ENCODE measurements around the gene SLC22A7. TPM values are rescaled to one million over a fixed set of nuclear protein-coding genes. Genes with fewer than 3 reads are reported as not detected.

Gene SLC22A7
- total RNA-seq, 1 experiment from 2014 or later = not detected

- in situ Hi-C loops (cut with HindIII; ENCODE audit: low pct_unique_long_range_greater_than_20kb, low sequenced_read_pairs) = no loop called here
- no peak for DNase-seq (ENCODE audit: low read depth)
Observed at GRCh38 chr6:43277643-43278523, 20.2 kb upstream of the SLC22A7 start.

DNA sequence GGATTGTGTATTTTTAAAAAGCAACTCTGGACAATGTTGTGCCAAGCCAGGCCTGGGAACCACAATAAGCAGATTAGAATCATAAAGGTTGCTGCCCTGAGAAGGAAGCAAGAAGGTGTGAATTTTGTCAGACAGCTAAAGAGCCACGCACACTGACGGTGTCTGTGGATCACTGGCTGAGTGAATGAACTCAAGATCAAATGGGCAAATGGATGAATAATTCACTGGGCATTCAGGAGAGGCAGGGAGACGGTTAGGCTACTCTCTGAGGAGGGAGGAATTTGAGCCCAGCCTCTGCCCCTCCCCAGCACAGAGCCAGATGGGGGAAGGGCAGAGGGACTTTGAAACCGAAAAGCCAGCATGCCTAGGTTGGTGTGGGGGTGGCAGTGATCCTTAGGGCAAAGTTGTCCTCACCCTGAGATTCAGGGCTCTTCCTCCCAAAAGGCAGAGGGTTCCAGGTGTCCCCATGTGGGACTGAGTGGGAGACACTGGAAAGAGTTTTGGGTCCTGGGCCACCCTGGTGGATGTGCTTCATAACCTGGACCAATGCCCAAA is 19.5 kb upstream of the SLC22A7 start:
- peak; percentile 55 for DNase-seq (ENCODE audit: low read depth)
- in situ Hi-C loops (cut with HindIII; ENCODE audit: low pct_unique_long_range_greater_than_20kb, low sequenced_read_pairs) = no loop called here

DNA sequence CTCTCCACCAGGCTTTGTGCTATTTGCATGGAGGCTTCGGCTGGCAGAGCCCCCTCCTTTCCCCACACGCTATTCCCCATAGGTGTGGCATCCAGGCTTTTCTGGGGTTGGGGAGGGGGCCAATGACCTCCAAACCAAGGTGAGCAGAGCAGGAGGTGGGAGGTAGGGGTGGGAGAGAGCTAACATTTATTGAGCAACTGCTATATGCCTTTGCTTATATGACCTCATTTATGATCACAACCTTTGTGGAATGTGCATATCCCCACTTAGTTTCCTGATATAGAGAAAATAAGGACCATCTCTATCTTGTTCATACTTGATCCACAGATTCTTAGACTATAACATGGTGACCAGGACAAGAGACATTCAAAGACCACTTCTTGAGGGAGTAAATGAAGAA is 17.8 kb upstream of the SLC22A7 start:
- in situ Hi-C loops (cut with HindIII; ENCODE audit: low pct_unique_long_range_greater_than_20kb, low sequenced_read_pairs) = no loop called here
- DNase-seq (ENCODE audit: low read depth) = no peak

DNA sequence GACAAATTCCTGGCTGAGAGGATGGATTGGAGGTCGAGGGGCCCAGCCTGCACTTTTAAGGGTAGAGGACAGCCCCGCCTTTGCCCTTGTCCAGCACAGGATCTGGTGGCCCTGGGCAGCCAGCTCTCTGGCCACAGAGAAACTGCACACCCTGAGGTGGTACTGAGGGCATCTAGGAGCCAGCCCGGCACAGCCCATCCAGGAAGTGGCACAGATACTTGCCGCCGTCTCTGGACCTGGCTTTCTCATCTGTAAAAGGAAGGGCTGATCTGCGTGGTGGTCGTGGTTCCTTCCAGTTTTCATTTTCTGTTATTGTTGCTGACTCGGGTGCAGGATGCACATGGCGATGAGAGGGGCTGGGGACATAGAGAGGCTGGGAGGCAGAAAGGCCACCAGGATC is 16.0 kb upstream of the SLC22A7 start:
- in situ Hi-C loops (cut with HindIII; ENCODE audit: low pct_unique_long_range_greater_than_20kb, low sequenced_read_pairs) = no loop called here
- DNase-seq (ENCODE audit: low read depth) = no peak

DNA sequence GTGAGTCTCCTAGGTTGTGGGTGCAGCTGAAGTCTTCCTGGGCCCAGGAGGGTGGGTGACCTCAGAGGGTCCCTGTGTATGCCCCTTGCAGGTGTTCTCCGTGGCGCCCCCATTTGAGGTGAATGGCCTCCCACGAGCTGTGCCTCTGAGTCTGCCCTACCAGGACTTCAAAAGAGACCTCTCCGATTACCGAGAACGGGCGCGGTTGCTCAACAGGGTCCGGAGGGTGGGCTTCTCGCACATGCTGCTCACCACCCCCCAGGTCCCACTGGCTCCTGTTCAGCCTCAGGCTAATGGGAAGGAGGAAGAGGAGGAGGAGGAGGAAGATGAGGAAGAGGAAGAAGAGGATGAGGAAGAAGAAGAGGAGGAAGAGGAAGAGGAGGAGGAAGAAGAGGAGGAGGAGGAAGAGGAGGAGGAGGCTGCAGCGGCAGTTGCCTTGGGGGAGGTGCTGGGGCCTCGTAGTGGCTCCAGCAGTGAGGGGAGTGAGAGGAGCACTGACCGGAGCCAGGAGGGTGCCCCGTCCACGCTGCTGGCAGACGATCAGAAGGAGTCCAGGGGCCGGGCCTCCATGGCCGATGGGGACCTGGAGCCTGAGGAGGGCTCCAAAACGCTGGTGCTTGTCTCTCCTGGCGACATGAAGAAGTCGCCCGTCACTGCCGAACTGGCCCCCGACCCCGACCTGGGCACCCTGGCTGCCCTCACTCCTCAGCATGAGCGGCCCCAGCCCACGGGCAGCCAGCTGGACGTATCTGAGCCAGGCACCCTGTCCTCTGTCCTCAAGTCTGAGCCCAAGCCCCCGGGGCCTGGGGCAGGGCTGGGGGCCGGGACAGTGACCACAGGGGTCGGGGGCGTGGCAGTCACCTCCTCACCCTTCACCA is 15.2 kb upstream of the SLC22A7 start:
- in situ Hi-C loops (cut with HindIII; ENCODE audit: low pct_unique_long_range_greater_than_20kb, low sequenced_read_pairs) = no loop called here
- no peak for DNase-seq (ENCODE audit: low read depth)

GRCh38 chr6:43283514-43283901 is 14.6 kb upstream of the SLC22A7 start:
- no peak for DNase-seq (ENCODE audit: low read depth)
- in situ Hi-C loops (cut with HindIII; ENCODE audit: low pct_unique_long_range_greater_than_20kb, low sequenced_read_pairs) = no loop called here

- in situ Hi-C loops (cut with HindIII; ENCODE audit: low pct_unique_long_range_greater_than_20kb, low sequenced_read_pairs) = no loop called here
Observed at GRCh38 chr6:43283905-43284304, 14.2 kb upstream of the SLC22A7 start.

DNA sequence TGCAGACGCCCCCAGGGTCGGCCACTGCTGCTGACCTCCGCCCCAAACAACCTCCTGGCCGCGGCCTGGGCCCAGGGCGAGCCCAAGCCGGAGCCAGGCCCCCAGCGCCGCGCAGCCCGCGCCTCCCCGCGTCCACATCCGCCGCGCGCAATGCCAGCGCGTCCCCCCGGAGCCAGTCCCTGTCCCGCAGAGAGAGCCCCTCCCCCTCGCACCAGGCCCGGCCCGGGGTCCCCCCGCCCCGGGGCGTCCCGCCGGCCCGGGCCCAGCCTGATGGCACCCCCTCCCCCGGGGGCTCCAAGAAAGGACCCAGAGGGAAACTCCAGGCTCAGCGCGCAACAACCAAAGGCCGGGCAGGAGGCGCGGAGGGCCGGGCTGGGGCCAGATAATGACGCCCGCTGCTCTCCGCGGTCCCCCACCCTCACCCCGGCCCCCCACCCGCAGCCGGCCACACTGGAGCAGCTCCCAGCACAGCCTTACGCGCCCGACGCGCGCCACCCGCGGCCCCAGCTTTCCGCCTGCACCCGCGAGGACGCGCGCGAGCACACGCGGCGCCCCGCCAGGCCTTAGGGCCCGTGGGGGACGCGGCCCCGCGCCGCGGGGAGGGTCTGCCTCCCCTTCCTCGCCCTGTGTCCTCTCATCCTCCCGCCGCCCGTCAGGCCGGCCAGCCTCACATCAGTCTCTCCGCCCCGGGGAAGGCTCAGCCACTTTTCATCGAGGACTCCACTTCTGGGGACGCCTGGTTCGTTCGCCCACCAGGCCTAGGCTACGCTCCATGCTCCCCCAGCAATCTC is 12.9 kb upstream of the SLC22A7 start:
- DNase-seq (ENCODE audit: low read depth) = no peak
- in situ Hi-C loops (cut with HindIII; ENCODE audit: low pct_unique_long_range_greater_than_20kb, low sequenced_read_pairs) = no loop called here

More at GRCh38 chr6:43283905-43284304, 14.2 kb upstream of the SLC22A7 start:
- no peak for DNase-seq (ENCODE audit: low read depth)

DNA sequence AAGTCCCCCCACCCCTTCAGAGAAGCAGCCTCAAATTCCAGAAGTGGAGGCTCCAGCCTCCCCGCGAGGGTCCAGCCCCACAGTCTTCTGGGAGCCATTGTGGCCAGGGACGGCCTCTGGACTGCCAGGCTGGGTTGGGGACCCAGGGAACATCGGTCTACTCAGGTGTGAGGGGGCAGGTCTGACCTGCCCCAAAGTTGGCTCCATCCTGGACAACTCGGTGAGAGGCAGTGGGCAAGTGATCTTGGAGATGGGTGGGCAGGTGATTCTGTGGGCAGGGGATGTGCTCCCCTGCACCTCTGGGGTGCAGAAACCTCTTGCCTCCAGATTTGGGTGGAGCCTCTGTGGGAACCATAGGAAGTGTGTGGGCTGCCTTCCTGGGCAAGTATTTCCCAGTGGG is 12.2 kb upstream of the SLC22A7 start:
- DNase-seq (ENCODE audit: low read depth) = no peak
- in situ Hi-C loops (cut with HindIII; ENCODE audit: low pct_unique_long_range_greater_than_20kb, low sequenced_read_pairs) = no loop called here

- in situ Hi-C loops (cut with HindIII; ENCODE audit: low pct_unique_long_range_greater_than_20kb, low sequenced_read_pairs) = no loop called here
- DNase-seq (ENCODE audit: low read depth) = no peak
Observed at GRCh38 chr6:43286456-43286979, 11.5 kb upstream of the SLC22A7 start.

DNA sequence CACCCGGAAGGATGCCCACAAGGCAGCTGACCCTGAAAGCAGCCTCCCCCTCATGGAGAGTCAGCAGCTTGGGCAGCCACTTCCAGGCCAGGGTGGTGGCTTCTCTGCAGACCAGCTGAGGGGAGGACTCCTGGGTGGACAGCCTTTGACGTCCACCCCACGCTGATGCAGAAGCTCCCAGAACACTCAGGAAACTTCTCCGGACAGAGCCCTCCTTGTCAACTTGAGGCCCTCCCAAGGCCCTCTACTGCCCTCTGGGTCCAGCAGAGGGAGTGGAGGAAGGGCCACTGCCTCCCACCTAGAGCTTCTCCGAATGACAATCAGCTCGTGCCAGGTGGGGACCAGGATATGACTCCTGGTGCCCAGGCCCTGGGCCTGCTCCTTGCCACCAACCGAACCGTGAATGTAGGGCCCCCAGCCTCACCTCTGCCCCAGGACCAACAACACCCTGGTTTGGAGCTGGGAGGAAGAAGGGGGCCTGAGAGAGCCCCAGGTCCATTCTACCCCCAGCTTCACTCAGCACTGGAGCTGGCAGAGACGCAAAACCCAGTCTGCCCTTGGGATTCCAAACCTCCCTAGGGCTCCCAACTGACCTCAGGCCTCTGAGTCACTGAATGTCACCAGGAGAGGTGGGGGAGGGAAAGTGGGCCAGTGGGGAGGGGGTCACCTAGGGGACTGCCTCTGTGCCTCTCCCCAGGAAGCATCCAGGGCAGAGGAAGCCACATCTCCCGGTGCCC is 10.9 kb upstream of the SLC22A7 start:
- no peak for DNase-seq (ENCODE audit: low read depth)
- in situ Hi-C loops (cut with HindIII; ENCODE audit: low pct_unique_long_range_greater_than_20kb, low sequenced_read_pairs) = no loop called here

GRCh38 chr6:43287717-43288679 is 10.1 kb upstream of the SLC22A7 start:
- in situ Hi-C loops (cut with HindIII; ENCODE audit: low pct_unique_long_range_greater_than_20kb, low sequenced_read_pairs) = no loop called here
- no peak for DNase-seq (ENCODE audit: low read depth)

DNA sequence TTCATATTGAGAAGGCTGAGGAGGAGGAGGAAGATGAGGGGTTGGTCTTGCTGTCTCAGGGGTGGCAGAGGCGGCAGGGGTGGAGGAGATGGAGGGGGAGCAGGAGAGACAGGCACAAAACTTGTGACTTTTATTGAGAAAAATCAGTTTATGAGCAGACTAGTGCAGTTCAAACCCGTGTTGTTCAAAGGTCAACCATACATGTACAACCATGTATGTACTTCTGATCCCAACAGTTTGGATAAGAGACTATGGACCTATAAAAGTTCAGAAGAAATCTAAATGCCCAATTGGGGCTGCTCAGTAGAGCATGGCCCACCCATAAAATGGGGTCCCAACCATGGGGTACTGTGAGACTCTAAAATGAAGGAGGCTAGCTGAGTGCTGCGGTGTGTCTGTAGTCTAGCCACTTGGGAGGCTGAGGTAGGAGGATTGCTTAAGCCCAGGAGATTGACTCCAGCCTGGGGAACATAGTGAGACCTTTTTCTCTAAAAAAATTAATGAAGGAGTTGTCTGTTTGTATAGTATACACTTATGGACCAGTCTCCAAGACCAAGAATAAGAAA is 7.6 kb upstream of the SLC22A7 start:
- no peak for DNase-seq (ENCODE audit: low read depth)
- in situ Hi-C loops (cut with HindIII; ENCODE audit: low pct_unique_long_range_greater_than_20kb, low sequenced_read_pairs) = no loop called here

- in situ Hi-C loops (cut with HindIII; ENCODE audit: low pct_unique_long_range_greater_than_20kb, low sequenced_read_pairs) = no loop called here
- DNase-seq (ENCODE audit: low read depth) = no peak
Observed at GRCh38 chr6:43290905-43291355, 7.1 kb upstream of the SLC22A7 start.

DNA sequence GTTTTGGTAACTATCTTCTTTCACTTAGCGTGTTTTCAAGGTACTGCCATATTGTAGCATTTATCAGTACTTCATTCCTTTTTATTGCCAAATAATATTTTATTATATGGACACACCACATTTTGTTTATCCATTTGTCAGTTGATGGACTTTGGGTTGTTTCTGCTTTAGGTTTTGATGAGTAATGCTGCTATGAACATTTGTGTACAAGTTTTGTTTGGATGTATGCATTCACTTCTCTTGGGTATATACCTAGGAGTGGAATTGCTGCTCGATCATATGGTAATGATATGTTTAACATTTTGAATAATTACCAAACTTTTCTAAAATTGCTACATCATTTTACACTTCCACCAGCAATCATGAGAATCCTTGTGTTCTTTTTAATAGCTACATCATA is 6.4 kb upstream of the SLC22A7 start:
- in situ Hi-C loops (cut with HindIII; ENCODE audit: low pct_unique_long_range_greater_than_20kb, low sequenced_read_pairs) = no loop called here
- no peak for DNase-seq (ENCODE audit: low read depth)

GRCh38 chr6:43292341-43292740 is 5.7 kb upstream of the SLC22A7 start:
- in situ Hi-C loops (cut with HindIII; ENCODE audit: low pct_unique_long_range_greater_than_20kb, low sequenced_read_pairs) = no loop called here
- no peak for DNase-seq (ENCODE audit: low read depth)
